Right lobe of liver (tissue), 6 donors: ENCODE data around the gene MAP3K3. TPM values are rescaled to one million over a fixed set of nuclear protein-coding genes. Genes with fewer than 3 reads are reported as not detected.
A peak's percentile ranks its signal among the peaks of the same experiment; 100 is the strongest.

Source experiments
- ATAC-seq, 4 donors: fragments of 200-7000 bp; cut with Tn5 transposase; one replicate each; pipeline ENCODE4 v1.9.1; 2020; ENCODE audit warnings: mild to moderate bottlenecking in 4 of 4, moderate library complexity in 4 of 4
- DNase-seq, 3 donors: peaks; one replicate each; pipeline ENCODE4 v3.0.0-alpha.2; 2020
- H3K27ac ChIP-seq, 3 donors: fragments of 200-600 bp; one replicate each; pipeline ENCODE4 v1.8.0; 2022
- H3K27me3 ChIP-seq, 2 donors: fragments of 200-600 bp; one replicate each; pipeline ENCODE4 v1.8.0; 2022
- H3K36me3 ChIP-seq, 4 donors: fragments of 200-600 bp; sonication (generic) in 1 of 4; one replicate each; pipeline versions ENCODE4 v1.5.1 to v1.8.0; 2017 to 2022; ENCODE audit warnings: control low read depth in 1 of 4
- H3K4me1 ChIP-seq, 4 donors: fragments of 200-600 bp; sonication (generic) in 1 of 4; one replicate each; pipeline versions ENCODE4 v1.5.1 to v1.8.0; 2017 to 2022; ENCODE audit warnings: control low read depth in 1 of 4
- H3K4me3 ChIP-seq, 3 donors: fragments of 200-600 bp; one replicate each; pipeline ENCODE4 v1.8.0; 2022
- H3K9me3 ChIP-seq, 4 donors: fragments of 200-600 bp; sonication (generic) in 1 of 4; one replicate each; pipeline versions ENCODE4 v1.5.1 to v1.8.0; 2017 to 2022; ENCODE audit warnings: control low read depth in 1 of 4
- CTCF ChIP-seq, 4 donors: fragments of 200-600 bp in 3 of 4; fragments of 450-650 bp in 1 of 4; IDR thresholded peaks; one replicate each; pipeline versions ENCODE4 v1.5.1 to v1.8.0; 2016 to 2022; ENCODE audit warnings: antibody characterized with exemption in 4 of 4, mild to moderate bottlenecking in 2 of 4
- POLR2A ChIP-seq: fragments of 450-650 bp; IDR thresholded peaks from one replicate; pipeline ENCODE4 v1.6.1; 2017; ENCODE audit warnings: antibody characterized with exemption, mild to moderate bottlenecking
- WGBS: methylation state at CpG from one replicate; pipeline ENCODE4 v1.1.6; 2018; ENCODE audit warnings: low coverage, low lambda C conversion rate; ENCODE audit not compliant: insufficient coverage; ENCODE audit errors: missing lambda C conversion rate; 5-methylcytosine and 5-hydroxymethylcytosine counted together
- intact Hi-C, 2 donors: fragments of 100-400 bp; cut with DNase I; formaldehyde crosslinking; loops; one replicate each; pipeline versions ENCODE4 v1.11.2 to v1.14.1; 2022
- total RNA-seq, 6 experiments: library from RNA; depleted of rRNA in 2 of 6; stranded (reverse); fragments of >200 nt in 2 of 6; fragmentation: NEBNext Ultra II Directional in 3 of 6; extraction: Animal tissue kit (Norgen Biotek cat#: 25700) in 3 of 6; gene quantifications; one replicate each; pipeline versions ENCODE4 v1.1.0 to v1.2.4, GENCODE V29; 2016 to 2023
- donor health status: DM: no; HTN: yes; CAD: no.
- donor health status: DM: no; HTN: no; CAD: no.
- donor health status: DM: no; HTN: no; CAD: no.
- donor health status: DM: no; HTN: yes; CAD: no.
- donor health status: DM: no; HTN: yes; CAD: no.

The MAP3K3 gene
- total RNA-seq, 6 experiments from 2014 or later = 10.6 to 15.8 (median 13.0) TPM

- WGBS = 62% methylated on average over 2 of the region's 2 CpGs
- ATAC-seq = no peak
- no peak for DNase-seq
- H3K36me3 ChIP-seq = peaks cover 0 to 4% (median under 1%) of the 10 kb centered on the region in 4 donors
- TF ChIP-seq POLR2A = no peak
- no peak for TF ChIP-seq CTCF (IDR thresholded peaks at IDR 0.05)
- intact Hi-C loops = loop anchor here in 1 of 2 donors (5.0 kb wide), 1 partner anchor 186 kb away; no protein-coding TSS in a partner anchor
- H3K27ac ChIP-seq = no peak overlapping the region
- H3K4me1 ChIP-seq = peaks cover 0 to 6% (median 0%) of the 10 kb centered on the region in 4 donors
- H3K9me3 ChIP-seq = no peaks in the 10 kb centered on the region
- no peak overlapping the region for H3K4me3 ChIP-seq
- H3K27me3 ChIP-seq = no peaks in the 10 kb centered on the region
Measured at GRCh38 chr17:63613663-63614062, 8.6 kb upstream of the MAP3K3 start.

GRCh38 chr17:63621229-63621683 lies 961 bp upstream of the MAP3K3 start:
- H3K27ac ChIP-seq = peak overlapping the region; percentile 44 to 68 (median 63)
- peaks cover 0 to 29% (median 4%) of the 10 kb centered on the region in 4 donors for H3K4me1 ChIP-seq
- 9% methylated on average over 8 of the region's 10 CpGs for WGBS
- H3K4me3 ChIP-seq = peak overlapping the region; percentile 52 to 86 (median 70)
- H3K36me3 ChIP-seq = no peaks in the 10 kb centered on the region
- H3K9me3 ChIP-seq = no peaks in the 10 kb centered on the region
- TF ChIP-seq CTCF (IDR thresholded peaks at IDR 0.05) = no peak
- no peak for TF ChIP-seq POLR2A
- ATAC-seq (no peak), DNase-seq (no peak)
- intact Hi-C loops = no loop called here
- H3K27me3 ChIP-seq = no peaks in the 10 kb centered on the region

GRCh38 chr17:63622574-63623390 lies 565 bp downstream of the MAP3K3 start:
- DNase-seq = peak; percentile 83 to 89 (median 84)
- peak; percentile 16 to 40 (median 22) for ATAC-seq
- peaks cover 0 to 44% (median 9%) of the 10 kb centered on the region in 4 donors for H3K4me1 ChIP-seq
- H3K9me3 ChIP-seq = no peaks in the 10 kb centered on the region
- no peaks in the 10 kb centered on the region for H3K36me3 ChIP-seq
- no peaks in the 10 kb centered on the region for H3K27me3 ChIP-seq
- intact Hi-C loops = no loop called here
- peak overlapping the region; percentile 52 to 84 (median 81) for H3K27ac ChIP-seq
- under 1% methylated on average over 13 of the region's 100 CpGs for WGBS
- H3K4me3 ChIP-seq = peak overlapping the region; percentile 66 to 86 (median 72)
- TF ChIP-seq POLR2A = no peak
- TF ChIP-seq CTCF (IDR thresholded peaks at IDR 0.05) = no peak

GRCh38 chr17:63623786-63624530 lies 1.7 kb downstream of the MAP3K3 start:
- TF ChIP-seq CTCF (IDR thresholded peaks at IDR 0.05) = no peak
- no peak for TF ChIP-seq POLR2A
- peak overlapping the region; percentile 66 to 86 (median 72) for H3K4me3 ChIP-seq
- peaks cover 0 to 56% (median 10%) of the 10 kb centered on the region in 4 donors for H3K4me1 ChIP-seq
- ATAC-seq (no peak), DNase-seq (no peak)
- no peaks in the 10 kb centered on the region for H3K9me3 ChIP-seq
- intact Hi-C loops = no loop called here
- no peaks in the 10 kb centered on the region for H3K27me3 ChIP-seq
- 37% methylated on average over 7 of the region's 7 CpGs for WGBS
- no peaks in the 10 kb centered on the region for H3K36me3 ChIP-seq
- H3K27ac ChIP-seq = peak overlapping the region in 2 of 3 donors; percentile 81 to 84
